ENCODE results near the gene TMEM203.
"Not testable (repeated sequence)": the region's sequence is repeated elsewhere in the genome, so short reads cannot be mapped to it uniquely, and the experiment has no call there.

The TMEM203 gene

DNA sequence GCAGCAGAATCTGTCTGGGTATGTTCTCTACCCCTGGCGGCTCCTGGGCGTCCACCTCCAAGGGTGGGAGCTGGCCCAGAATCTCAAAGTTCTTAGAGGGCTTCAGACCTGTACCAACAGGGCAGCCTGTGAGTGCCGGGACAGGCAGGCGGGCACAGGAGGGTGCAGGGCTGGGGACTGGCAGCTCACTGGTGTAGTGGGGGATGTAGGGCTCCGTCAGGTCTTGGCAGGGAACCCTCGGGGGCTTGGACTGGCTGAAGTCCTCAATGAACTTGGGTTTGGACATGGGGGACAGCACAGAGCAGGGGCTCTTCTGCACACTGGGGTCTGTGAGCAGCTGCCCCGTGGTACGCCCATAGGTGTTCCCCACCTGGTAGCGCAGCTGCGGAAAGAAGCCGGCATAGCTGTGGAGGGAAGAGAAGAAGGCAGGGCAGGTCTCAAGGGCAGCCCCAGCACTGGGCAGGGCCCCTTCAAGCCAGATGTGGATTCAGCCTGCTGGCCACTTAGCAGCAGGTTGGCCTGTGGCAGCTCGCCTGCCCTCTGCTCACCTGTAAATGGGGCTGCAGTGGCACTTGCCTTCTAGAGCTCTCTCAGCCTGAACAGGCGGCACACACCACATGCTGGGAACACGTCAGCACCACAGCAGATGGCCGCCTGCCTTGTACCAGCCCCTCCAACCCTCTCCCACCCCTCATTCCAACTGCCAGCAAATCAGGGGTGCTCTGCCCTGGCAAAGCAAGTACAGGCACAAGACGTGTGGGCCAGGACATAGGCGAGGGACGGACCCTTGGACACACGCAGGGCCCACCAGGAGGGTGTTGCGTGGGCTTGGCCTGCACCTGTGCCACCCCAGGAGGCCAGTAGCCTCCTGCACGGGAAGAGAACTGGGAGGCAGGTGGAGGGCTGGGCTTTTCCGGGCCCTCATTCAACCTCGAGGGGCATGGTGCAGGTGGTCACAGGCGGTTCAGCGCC is 40.3 kb upstream of the TMEM203 start:
- peaks cover 33% of the 10 kb centered on the region for H3K36me3 Mint-ChIP-seq (ENCODE audit: low read depth)
- no peak overlapping the region for H3K27ac Mint-ChIP-seq
- intact Hi-C loops (cut with micrococcal nuclease): no loop called here
- no peaks in the 10 kb centered on the region for H3K9me3 Mint-ChIP-seq
- H3K4me3 Mint-ChIP-seq: no peak overlapping the region
- peaks cover 26% of the 10 kb centered on the region for H3K4me1 Mint-ChIP-seq (ENCODE audit: low read depth)
- no peaks in the 10 kb centered on the region for H3K27me3 Mint-ChIP-seq

DNA sequence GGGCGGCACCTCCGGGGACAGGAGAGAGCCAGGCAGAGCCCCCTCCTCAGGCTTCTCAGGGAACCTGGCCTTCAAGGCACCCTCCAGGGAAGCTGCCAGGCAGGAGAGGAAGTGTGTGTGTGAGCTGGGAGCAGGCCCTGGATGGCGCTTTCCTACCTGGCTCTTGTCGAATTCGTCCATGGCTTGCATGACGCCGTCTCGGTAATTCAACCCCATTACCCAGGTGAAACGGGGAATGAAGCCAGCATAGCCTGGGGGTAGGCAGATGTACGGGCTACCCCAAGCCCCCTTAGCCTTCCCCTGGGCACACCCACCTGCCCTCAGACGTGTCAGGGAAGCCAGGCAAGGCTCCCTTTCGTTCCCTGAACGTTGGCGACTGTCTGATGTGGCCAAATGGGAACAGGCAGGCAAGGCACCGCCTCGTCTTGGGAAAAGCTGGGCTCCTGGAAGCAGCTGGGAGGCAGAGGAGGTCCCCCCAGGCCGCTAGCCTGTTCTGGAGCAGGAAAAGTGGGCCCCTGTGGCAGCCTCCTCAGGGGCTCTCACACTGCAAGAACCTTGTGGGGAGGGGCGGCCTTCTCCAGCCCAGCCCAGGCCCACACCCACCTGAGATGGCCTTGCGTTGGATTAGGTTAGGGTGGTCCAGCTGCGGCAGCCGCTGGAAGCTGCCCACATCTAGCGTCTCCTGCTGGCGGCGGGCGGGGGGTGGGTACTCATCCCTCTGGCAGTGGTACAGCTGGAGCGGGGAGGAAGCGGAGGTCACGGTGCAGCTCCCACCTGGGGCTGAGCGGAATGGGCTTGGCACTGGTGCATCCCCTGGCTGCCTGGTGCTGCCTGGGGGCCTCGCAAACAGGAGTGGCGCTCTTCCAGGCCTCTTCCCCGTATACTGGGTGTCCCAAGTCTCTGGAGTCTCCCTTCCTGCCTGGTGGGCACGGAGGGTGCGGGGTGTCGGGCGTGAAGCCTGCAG is 39.3 kb upstream of the TMEM203 start:
- Mint-ChIP-seq H3K27ac (peak overlapping the region; percentile 9), H3K36me3 (ENCODE audit: low read depth) (peaks cover 33% of the 10 kb centered on the region), H3K4me3 (no peak overlapping the region), H3K27me3 (no peaks in the 10 kb centered on the region), H3K4me1 (ENCODE audit: low read depth) (peaks cover 26% of the 10 kb centered on the region), H3K9me3 (no peaks in the 10 kb centered on the region)
- intact Hi-C loops (cut with micrococcal nuclease): no loop called here

DNA sequence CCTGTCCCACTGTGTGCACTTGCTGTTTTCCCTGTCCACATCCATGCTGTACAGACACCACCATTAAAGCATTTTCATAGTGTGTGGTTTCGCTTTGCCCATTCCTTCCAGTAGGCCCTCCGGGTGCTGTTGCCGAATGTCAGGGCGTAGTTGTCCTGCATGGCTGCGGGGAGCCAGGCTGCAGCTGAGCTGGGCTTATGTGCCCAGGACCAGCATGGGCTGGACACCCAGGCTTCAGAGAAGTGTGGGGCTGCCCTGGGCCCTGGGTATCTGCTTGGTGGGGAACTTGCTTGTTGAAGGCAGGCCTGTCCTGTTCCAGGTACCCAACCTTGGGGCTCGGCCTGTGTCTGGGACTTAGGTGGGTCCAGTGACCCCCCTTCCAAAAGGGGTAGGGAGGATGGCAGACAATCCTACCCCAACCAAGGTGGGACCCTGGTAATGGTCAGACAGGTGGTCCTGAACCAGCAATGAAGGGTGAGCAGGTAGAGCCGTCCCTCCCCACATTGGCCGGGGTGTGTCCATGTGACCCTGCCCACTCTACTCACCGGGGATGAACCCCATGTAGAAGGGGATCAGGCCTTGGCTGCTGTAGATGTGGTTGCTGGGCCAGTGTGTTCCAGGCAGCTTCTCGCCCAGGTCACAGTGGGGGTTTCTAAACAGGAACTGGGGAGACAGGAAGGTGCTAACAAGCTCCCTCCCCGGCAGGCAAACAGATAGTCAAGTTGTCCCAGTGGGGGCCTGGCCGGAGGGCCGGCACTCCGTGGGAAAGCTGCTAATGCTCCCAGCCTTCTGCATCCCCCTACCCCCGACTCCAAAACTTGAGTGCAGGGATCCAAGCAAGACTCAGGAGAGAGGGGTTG is 38.4 kb upstream of the TMEM203 start:
- Mint-ChIP-seq H3K4me1 (ENCODE audit: low read depth) (peaks cover 31% of the 10 kb centered on the region), H3K27me3 (no peaks in the 10 kb centered on the region), H3K27ac (peak overlapping the region; percentile 9), H3K4me3 (peak overlapping the region; percentile 24), H3K36me3 (ENCODE audit: low read depth) (peaks cover 37% of the 10 kb centered on the region), H3K9me3 (no peaks in the 10 kb centered on the region)
- intact Hi-C loops (cut with micrococcal nuclease): no loop called here

DNA sequence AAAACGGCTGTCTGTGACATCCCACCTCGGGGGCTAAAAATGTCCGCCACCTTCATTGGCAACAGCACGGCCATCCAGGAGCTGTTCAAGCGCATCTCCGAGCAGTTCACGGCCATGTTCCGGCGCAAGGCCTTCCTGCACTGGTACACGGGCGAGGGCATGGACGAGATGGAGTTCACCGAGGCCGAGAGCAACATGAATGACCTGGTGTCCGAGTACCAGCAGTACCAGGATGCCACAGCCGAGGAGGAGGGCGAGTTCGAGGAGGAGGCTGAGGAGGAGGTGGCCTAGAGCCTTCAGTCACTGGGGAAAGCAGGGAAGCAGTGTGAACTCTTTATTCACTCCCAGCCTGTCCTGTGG is 37.8 kb upstream of the TMEM203 start:
- H3K4me3 Mint-ChIP-seq; H3K9me3 Mint-ChIP-seq; H3K27me3 Mint-ChIP-seq; intact Hi-C loops (cut with micrococcal nuclease); H3K27ac Mint-ChIP-seq: not testable (repeated sequence)
- H3K4me1 Mint-ChIP-seq (ENCODE audit: low read depth): peaks cover 37% of the 10 kb centered on the region
- peaks cover 39% of the 10 kb centered on the region for H3K36me3 Mint-ChIP-seq (ENCODE audit: low read depth)

DNA sequence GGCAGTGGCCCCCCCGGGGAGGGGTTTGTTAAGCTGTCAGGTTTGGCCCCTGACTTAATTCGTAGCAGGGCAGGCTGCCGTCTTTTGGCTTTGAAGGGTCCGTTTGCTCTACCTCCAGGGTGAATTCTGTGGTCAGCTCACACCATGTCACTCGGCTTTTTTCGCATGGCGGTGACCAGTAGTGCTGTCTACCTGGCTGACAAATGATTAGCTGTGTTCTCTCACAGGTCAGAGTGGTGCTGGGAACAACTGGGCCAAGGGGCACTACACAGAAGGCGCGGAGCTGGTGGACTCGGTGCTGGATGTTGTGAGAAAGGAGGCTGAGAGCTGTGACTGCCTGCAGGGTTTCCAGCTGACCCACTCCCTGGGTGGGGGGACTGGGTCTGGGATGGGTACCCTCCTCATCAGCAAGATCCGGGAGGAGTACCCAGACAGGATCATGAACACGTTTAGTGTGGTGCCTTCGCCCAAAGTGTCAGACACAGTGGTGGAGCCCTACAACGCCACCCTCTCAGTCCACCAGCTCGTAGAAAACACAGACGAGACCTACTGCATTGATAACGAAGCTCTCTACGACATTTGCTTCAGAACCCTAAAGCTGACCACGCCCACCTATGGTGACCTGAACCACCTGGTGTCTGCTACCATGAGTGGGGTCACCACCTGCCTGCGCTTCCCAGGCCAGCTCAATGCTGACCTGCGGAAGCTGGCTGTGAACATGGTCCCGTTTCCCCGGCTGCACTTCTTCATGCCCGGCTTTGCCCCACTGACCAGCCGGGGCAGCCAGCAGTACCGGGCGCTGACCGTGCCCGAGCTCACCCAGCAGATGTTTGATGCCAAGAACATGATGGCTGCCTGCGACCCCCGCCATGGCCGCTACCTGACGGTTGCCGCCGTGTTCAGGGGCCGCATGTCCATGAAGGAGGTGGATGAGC is 37.1 kb upstream of the TMEM203 start:
- Mint-ChIP-seq H3K4me3 (peak overlapping the region; percentile 78), H3K27ac (peak overlapping the region; percentile 90), H3K36me3 (ENCODE audit: low read depth) (peaks cover 39% of the 10 kb centered on the region), H3K4me1 (ENCODE audit: low read depth) (peaks cover 43% of the 10 kb centered on the region), H3K9me3 (no peaks in the 10 kb centered on the region), H3K27me3 (no peaks in the 10 kb centered on the region)
- intact Hi-C loops (cut with micrococcal nuclease): no loop called here

DNA sequence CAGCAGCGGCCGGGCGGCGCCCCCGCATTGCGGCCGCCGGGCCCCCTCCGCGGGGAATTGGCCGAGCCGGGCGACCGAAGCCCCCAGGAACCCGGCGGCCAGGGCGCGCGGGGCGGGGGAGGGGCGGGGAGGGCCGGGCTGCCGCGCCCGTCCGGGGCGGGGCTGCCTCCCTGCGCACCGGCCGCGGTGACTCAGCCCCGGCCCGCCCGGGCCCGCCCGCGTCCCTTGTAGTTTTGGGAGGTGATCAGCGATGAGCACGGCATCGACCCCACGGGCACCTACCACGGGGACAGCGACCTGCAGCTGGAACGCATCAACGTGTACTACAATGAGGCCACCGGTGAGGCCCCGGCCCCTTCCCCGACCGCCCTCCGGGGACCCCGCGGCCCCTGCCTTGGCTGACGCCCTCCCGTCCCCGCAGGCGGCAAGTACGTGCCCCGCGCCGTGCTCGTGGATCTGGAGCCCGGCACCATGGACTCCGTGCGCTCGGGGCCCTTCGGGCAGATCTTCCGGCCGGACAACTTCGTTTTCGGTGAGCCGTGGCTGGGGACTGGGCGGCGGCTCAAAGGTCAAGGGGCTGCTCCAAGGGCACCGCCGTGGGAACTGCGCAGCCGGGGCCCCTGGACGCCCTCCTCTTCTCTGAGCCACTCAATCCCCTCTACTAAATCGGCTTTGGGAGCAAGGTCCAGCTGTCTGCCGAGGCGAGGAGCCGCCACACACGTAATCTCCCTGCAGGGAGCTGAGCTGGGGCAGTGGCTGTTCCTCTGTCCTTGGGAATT is 36.2 kb upstream of the TMEM203 start:
- intact Hi-C loops (cut with micrococcal nuclease): loop anchor here (1.0 kb wide), 1 partner anchor 14 kb away; the partner anchor contains the start of gene NELFB
- no peaks in the 10 kb centered on the region for H3K9me3 Mint-ChIP-seq
- no peaks in the 10 kb centered on the region for H3K27me3 Mint-ChIP-seq
- H3K4me1 Mint-ChIP-seq (ENCODE audit: low read depth): peaks cover 50% of the 10 kb centered on the region
- H3K36me3 Mint-ChIP-seq (ENCODE audit: low read depth): peaks cover 39% of the 10 kb centered on the region
- peak overlapping the region; percentile 90 for H3K27ac Mint-ChIP-seq
- H3K4me3 Mint-ChIP-seq: peak overlapping the region; percentile 86

DNA sequence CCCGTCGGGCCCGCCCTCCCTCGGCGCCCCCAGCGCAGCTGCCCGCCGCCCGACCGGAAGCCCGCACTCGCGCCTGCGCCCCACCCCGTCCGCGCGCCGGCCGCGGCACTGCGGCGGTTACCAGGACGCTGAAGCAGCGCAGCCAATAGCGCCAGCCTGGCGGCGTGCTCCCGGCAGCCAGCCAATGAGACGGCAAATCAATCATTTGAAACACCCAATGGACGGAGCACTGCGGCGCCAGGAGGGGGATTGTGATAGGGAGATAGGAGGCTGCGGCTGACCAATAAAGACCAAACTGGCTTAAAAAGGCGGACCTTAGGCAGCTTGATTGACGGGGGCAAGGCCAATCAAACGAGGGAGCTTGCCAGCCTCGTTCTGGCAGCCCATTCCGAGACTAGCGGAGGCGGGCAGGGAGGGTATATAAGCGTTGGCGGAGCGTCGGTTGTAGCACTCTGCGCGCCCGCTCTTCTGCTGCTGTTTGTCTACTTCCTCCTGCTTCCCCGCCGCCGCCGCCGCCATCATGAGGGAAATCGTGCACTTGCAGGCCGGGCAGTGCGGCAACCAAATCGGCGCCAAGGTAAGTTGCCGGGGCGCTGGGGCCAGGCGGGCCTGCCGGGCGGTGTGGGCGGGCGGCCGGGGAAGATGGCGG is 35.5 kb upstream of the TMEM203 start, which contains the start of gene TUBB4B:
TUBB4B (plus strand) TSS at position 447 of the 649 bp plus-strand sequence; CDS start at position 521, 74 bp downstream.
- Mint-ChIP-seq H3K4me1 (ENCODE audit: low read depth) (peaks cover 56% of the 10 kb centered on the region), H3K27me3 (peaks cover 3% of the 10 kb centered on the region), H3K36me3 (ENCODE audit: low read depth) (peaks cover 39% of the 10 kb centered on the region), H3K27ac (peak within 1 kb of the TSS; percentile 90), H3K4me3 (peak within 1 kb of the TSS; percentile 86), H3K9me3 (no peaks in the 10 kb centered on the region)
- intact Hi-C loops (cut with micrococcal nuclease): loop anchor here (1.0 kb wide), 1 partner anchor 14 kb away; the partner anchor contains the start of gene NELFB

DNA sequence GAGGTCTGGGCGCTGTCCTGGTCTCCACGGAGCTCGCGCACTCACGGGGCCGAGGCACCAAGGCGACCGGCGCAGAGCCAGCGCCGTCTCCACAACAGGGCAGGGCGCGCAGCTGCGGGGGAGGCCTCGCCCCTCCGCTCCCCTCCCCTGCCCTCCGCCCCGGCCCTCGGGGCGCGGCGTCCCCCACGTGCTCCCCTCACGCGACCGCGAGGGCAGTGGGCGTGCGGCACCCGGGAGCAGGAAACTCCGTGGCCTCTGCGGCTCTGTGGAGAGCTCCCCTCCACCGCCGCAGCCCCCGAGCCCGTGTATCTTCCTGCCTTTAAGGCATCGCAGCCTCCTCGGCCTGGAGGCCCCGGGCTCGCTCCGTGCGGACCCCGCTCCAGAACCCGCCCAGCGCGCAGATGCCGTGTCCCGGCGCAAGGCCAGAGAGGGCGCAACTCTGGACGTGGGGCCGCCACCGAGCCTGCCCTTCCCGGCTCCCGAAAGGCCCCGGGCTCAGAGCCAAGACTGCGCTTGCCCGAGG is 34.9 kb upstream of the TMEM203 start:
- intact Hi-C loops (cut with micrococcal nuclease): no loop called here
- H3K4me1 Mint-ChIP-seq (ENCODE audit: low read depth): peaks cover 57% of the 10 kb centered on the region
- H3K27ac Mint-ChIP-seq: peak overlapping the region; percentile 90
- peaks cover 7% of the 10 kb centered on the region for H3K27me3 Mint-ChIP-seq
- peaks cover 39% of the 10 kb centered on the region for H3K36me3 Mint-ChIP-seq (ENCODE audit: low read depth)
- no peaks in the 10 kb centered on the region for H3K9me3 Mint-ChIP-seq
- H3K4me3 Mint-ChIP-seq: peak overlapping the region; percentile 78

DNA sequence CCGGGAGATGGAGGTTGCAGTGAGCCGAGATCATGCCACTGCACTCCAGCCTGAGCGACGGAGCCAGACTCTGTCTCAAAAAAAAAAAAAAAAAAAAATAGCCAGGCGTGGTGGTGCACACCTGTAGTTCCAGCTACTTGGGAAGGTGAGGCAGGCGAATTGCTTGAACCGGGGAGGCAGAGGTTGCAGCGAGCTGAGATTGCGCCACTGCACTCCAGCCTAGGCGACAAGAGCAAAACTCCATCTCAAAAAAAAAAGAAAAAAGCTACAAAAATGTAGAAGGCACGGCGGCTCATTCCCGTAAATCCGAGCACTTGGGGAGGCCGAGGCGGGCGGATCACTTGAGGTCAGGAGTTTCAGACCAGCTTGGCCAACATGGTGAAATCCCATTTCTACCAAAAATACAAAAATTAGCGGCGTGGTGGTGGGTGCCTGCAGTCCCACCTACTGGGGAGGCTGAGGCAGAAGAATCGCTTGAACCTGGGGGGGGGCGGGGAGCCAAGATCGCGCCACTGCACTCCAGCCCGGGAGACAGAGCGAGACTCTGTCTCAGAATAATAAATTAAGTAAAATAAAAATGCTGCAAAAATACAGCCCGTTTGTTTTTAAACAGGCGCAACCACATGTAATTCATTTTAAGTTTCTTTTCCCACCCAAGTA is 34.2 kb upstream of the TMEM203 start:
- peaks cover 57% of the 10 kb centered on the region for H3K4me1 Mint-ChIP-seq (ENCODE audit: low read depth)
- H3K9me3 Mint-ChIP-seq; intact Hi-C loops (cut with micrococcal nuclease): not testable (repeated sequence)
- H3K27ac Mint-ChIP-seq: peak overlapping the region; percentile 90
- peak overlapping the region; percentile 78 for H3K4me3 Mint-ChIP-seq
- peaks cover 39% of the 10 kb centered on the region for H3K36me3 Mint-ChIP-seq (ENCODE audit: low read depth)
- peaks cover 14% of the 10 kb centered on the region for H3K27me3 Mint-ChIP-seq

DNA sequence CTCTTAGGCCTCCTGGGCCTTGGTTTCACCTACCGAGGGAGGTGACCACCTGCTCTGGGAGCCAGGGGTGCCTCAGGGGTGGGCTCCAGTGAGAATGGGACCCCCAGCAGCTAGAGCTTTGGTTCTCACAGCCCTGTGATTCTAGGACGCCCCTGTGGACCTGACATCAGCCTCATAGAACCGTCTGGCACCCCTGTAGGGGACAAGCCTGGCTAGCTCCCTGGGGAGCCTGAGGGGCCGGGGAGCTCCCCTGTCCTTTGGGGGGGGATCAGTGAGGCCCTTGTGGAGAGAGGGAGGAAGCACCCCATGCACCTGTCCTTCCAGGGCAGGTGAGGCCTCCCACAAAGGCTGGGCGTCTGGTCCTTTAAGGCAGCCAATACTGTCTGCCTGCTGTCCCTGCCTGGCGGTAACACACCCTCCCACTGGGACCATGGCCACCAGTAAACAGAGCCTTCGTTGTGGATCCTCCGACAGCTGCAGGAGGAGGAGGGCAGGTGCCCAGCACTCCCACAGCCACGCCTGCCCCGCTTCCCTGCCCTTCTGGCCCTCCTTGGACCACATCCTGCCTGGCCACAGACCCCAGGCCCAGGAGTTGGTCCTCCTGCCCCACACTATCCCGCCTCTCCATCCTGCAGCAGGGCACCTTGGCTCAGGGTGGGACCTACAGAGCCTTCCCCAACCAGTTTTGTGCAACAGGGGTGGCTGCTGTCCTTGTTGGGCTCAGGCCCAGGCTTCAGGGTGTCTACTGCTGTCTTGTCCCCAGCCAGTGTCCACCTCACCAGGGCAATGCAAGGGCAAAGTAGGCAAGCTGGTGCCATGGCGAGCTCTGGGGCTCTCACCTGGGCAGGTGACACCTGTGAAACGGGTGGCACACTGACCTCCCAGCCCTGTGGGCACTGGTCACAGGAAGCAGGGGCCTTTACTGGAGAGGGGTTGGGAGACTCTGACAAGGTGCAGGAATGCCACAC is 32.6 kb upstream of the TMEM203 start:
- intact Hi-C loops (cut with micrococcal nuclease): no loop called here
- no peak overlapping the region for H3K27ac Mint-ChIP-seq

More for the DNA sequence above, 32.6 kb upstream of the TMEM203 start:
- Mint-ChIP-seq H3K36me3 (ENCODE audit: low read depth) (peaks cover 27% of the 10 kb centered on the region), H3K4me3 (no peak overlapping the region), H3K9me3 (no peaks in the 10 kb centered on the region), H3K4me1 (ENCODE audit: low read depth) (peaks cover 42% of the 10 kb centered on the region), H3K27me3 (peaks cover 20% of the 10 kb centered on the region)

Data from dendritic cell treated with granulocyte-macrophage colony-stimulating factor and Interleukin-4, amounts not matched to agents 40 ng/mL and 50 ng/mL, for 4 days (primary cell).